ENCODE data around the gene AGAP3.

GRCh38 chr7:151047976-151048815 is 38.1 kb upstream of the AGAP3 start, which contains the start of gene ASIC3:
- no peak for TF ChIP-seq CTCF (IDR thresholded peaks at IDR 0.05; ENCODE audit: low read depth, low read length)
- TF ChIP-seq EZH2phosphoT487 (IDR thresholded peaks at IDR 0.05; ENCODE audit: low read depth) = no peak

All from OCI-LY3 (cell line).